Transverse colon (tissue), 4 donors: Measurements from ENCODE around the gene TNFRSF4. TPM values are rescaled to one million over a fixed set of nuclear protein-coding genes. Genes with fewer than 3 reads are reported as not detected.

Experiments
- DNase-seq: peaks from one replicate; pipeline ENCODE4 v3.0.0-alpha.2; 2019
- H3K27ac ChIP-seq, 4 donors: fragments of 200-600 bp; sonication (generic); 2 replicates each; pipeline ENCODE4 v1.5.1; 2016 to 2018; ENCODE audit warnings: inconsistent platforms in 4 of 4
- H3K27me3 ChIP-seq: fragments of 200-600 bp; sonication (generic); 2 replicates; pipeline ENCODE4 v1.5.1; 2017; ENCODE audit warnings: inconsistent platforms
- H3K36me3 ChIP-seq, 4 donors: fragments of 200-600 bp; sonication (generic); 2 replicates each; pipeline ENCODE4 v1.5.1; 2017 to 2019; ENCODE audit warnings: inconsistent platforms in 4 of 4
- H3K4me1 ChIP-seq, 4 donors: fragments of 200-600 bp; sonication (generic); 2 replicates each; pipeline ENCODE4 v1.5.1; 2017 to 2020; ENCODE audit warnings: inconsistent platforms in 4 of 4
- H3K4me3 ChIP-seq, 4 donors: fragments of 200-600 bp; sonication (generic); 1 replicate in 1 of 4; 2 replicates in 3 of 4; pipeline versions ENCODE4 v1.5.1 to v1.6.1; 2017 to 2019; ENCODE audit warnings: inconsistent platforms in 4 of 4
- H3K9me3 ChIP-seq, 2 donors: fragments of 200-600 bp; sonication (generic); 2 replicates each; pipeline ENCODE4 v1.5.1; 2017 to 2019; ENCODE audit warnings: inconsistent platforms in 2 of 2
- EP300 ChIP-seq: sonication (generic); formaldehyde crosslinking; IDR thresholded peaks from one replicate; pipeline ENCODE4 v1.6.1; 2017; ENCODE audit warnings: antibody characterized with exemption, low read depth
- POLR2A ChIP-seq: fragments of 450-650 bp; IDR thresholded peaks from one replicate; pipeline ENCODE4 v1.6.1; 2016; ENCODE audit warnings: antibody characterized with exemption, mild to moderate bottlenecking, moderate library complexity
- POLR2AphosphoS5 ChIP-seq, 3 donors: sonication (generic); formaldehyde crosslinking; IDR thresholded peaks; one replicate each; pipeline ENCODE4 v1.6.1; 2016; ENCODE audit warnings: antibody characterized with exemption in 3 of 3
- WGBS, 2 donors: methylation state at CpG; one replicate each; pipeline ENCODE4 v1.1.5; 2018; ENCODE audit warnings: low coverage in 1 of 2; 5-methylcytosine and 5-hydroxymethylcytosine counted together
- in situ Hi-C, 4 donors: fragments of 200-750 bp; cut with MboI; loops; one replicate each; pipeline versions ENCODE4 v1.15.0 to v1.15.1; 2017; ENCODE audit warnings: low sequenced_read_pairs in 3 of 4, low pct_ligation_motif_present in 1 of 4, low pct_unique_long_range_greater_than_20kb in 1 of 4
- intact Hi-C: fragments of 100-400 bp; cut with DNase I; formaldehyde crosslinking; loops from one replicate; pipeline ENCODE4 v1.15.1; 2023; ENCODE audit warnings: low total_unique reads
- total RNA-seq, 4 donors: library from RNA; depleted of rRNA; stranded (reverse); fragments of >200 nt; gene quantifications; one replicate each; pipeline ENCODE4 v1.1.0, GENCODE V29; 2016
- TF ChIP-seq, protein P1 (sequence below), 5 experiments: fragments of 200-600 bp in 3 of 5; fragments of 450-650 bp in 2 of 5; sonication (generic) in 3 of 5; IDR thresholded peaks; 1 replicate in 2 of 5; 2 replicates in 3 of 5; pipeline ENCODE4 v1.5.1; 2016 to 2017; ENCODE audit warnings: antibody characterized with exemption in 5 of 5, inconsistent platforms in 3 of 5, mild to moderate bottlenecking in 2 of 5, moderate library complexity in 1 of 5

The TNFRSF4 gene
- total RNA-seq, 4 donors from 2014 or later = 0.55 to 4.8 TPM; not detected in 2

- DNase-seq = peak; percentile 87
- Histone ChIP-seq H3K27me3 (peaks cover 34% of the 10 kb centered on the region), H3K9me3 (no peaks in the 10 kb centered on the region), H3K4me1 (peaks cover 0 to 23% (median 6%) of the 10 kb centered on the region in 4 donors), H3K27ac (peak overlapping the region; percentile 96 to 98 (median 97)), H3K4me3 (peak overlapping the region in 3 of 4 donors; percentile 45 to 63 (median 56)), H3K36me3 (no peaks in the 10 kb centered on the region)
- in situ Hi-C loops = no loop called here
- 63% methylated on average over 19 of the region's 20 CpGs; no CpG with 5 or more reads in 1 of the 2 donors for WGBS, 2 donors
- intact Hi-C loops = no loop called here
- TF ChIP-seq, protein P1, sequence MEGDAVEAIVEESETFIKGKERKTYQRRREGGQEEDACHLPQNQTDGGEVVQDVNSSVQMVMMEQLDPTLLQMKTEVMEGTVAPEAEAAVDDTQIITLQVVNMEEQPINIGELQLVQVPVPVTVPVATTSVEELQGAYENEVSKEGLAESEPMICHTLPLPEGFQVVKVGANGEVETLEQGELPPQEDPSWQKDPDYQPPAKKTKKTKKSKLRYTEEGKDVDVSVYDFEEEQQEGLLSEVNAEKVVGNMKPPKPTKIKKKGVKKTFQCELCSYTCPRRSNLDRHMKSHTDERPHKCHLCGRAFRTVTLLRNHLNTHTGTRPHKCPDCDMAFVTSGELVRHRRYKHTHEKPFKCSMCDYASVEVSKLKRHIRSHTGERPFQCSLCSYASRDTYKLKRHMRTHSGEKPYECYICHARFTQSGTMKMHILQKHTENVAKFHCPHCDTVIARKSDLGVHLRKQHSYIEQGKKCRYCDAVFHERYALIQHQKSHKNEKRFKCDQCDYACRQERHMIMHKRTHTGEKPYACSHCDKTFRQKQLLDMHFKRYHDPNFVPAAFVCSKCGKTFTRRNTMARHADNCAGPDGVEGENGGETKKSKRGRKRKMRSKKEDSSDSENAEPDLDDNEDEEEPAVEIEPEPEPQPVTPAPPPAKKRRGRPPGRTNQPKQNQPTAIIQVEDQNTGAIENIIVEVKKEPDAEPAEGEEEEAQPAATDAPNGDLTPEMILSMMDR (IDR thresholded peaks at IDR 0.05) = no peak
- TF ChIP-seq EP300 = no peak
- peak; percentile 57 for TF ChIP-seq POLR2A
- peak; percentile 55 to 63 (median 61) for TF ChIP-seq POLR2AphosphoS5 (IDR thresholded peaks at IDR 0.05)
Measured at GRCh38 chr1:1167398-1167821, 46.5 kb downstream of the TNFRSF4 start.

DNA sequence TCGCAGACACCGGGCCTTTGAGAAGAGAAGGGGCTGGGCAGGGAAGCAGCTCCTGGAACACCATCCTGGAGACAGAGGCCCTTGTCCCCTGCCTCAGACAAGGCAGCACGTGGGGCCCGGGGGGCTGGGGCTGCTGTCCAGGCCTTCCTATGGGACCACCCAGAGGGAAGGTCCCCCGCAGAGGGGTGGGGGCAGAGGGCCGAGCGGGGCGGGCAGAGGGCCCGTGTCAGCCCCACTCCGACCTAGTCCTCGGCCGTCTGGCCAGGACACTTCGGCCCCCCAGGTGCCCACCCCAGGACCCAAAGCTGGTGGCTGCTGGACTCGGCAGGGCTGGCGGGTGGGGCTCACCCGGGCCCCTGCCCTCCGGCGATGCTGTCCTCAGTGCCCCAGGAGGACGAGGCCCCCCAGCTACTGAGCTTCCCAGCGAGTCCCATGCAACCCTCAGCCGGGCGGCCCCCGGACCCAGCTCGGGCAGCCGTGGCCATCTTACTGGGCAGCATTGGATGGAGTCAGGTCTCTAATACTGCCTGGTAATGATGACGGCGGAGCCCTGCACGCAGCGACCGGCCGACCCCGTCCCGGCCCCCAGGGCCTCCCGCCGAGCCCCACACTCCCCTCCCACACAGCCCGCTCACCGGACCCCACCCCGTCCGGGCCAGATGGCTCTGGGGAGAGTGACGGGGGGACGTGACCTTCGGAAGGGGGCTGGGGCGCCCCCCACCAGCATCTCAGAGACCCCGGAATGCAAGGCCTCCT is 47.1 kb downstream of the TNFRSF4 start:
- TF ChIP-seq EP300 = no peak
- TF ChIP-seq POLR2A = no peak
- no peak for TF ChIP-seq POLR2AphosphoS5 (IDR thresholded peaks at IDR 0.05)
- H3K4me3 ChIP-seq = peak overlapping the region in 3 of 4 donors; percentile 45 to 63 (median 56)
- peak; percentile 14 for DNase-seq
- intact Hi-C loops = no loop called here
- peaks cover 0 to 27% (median 9%) of the 10 kb centered on the region in 4 donors for H3K4me1 ChIP-seq
- in situ Hi-C loops = no loop called here
- H3K27me3 ChIP-seq = peaks cover 29% of the 10 kb centered on the region
- WGBS, 2 donors = 40% methylated on average over 35 of the region's 44 CpGs; no CpG with 5 or more reads in 1 of the 2 donors
- H3K36me3 ChIP-seq = no peaks in the 10 kb centered on the region
- peak overlapping the region; percentile 96 to 98 (median 97) for H3K27ac ChIP-seq
- no peaks in the 10 kb centered on the region for H3K9me3 ChIP-seq

DNA sequence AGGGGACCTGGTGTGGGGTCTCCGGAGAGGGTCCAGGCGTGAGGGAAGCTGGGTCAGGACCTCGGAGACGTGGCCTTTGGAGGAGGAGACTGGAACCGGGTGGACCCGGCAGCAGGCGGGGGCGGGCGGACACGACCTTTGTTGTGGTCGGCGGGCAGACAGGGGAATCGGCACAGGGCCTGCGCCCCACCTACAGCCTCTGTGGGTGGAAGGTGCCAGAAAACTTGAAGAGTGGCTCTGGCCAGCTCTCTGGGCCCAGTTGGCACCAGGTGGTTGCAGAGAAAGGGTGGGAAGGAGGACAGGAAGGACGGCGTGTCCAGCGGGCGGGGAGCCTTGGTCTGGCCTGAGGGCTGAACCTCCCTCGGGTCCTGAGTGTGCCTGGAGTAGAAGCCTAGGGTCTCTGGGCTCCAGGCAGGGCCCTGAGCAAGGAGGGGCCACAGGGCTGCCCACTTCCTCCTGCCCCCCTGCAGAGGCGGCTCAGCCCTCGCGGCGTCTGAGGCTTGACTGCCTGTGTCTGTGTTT is 48.0 kb downstream of the TNFRSF4 start:
- peak in 1 of 3 donors; percentile 18 for TF ChIP-seq POLR2AphosphoS5 (IDR thresholded peaks at IDR 0.05)
- TF ChIP-seq POLR2A = peak; percentile 33
- TF ChIP-seq EP300 = no peak
- TF ChIP-seq, protein P1 (IDR thresholded peaks at IDR 0.05) = no peak
- in situ Hi-C loops = no loop called here
- peak; percentile 37 for DNase-seq
- Histone ChIP-seq H3K27ac (peak overlapping the region; percentile 96 to 98 (median 97)), H3K4me3 (peak overlapping the region; percentile 5 to 63 (median 50)), H3K36me3 (no peaks in the 10 kb centered on the region), H3K9me3 (no peaks in the 10 kb centered on the region), H3K4me1 (peaks cover 0 to 36% (median 15%) of the 10 kb centered on the region in 4 donors), H3K27me3 (peaks cover 22% of the 10 kb centered on the region)
- intact Hi-C loops = no loop called here
- 10 to 25% methylated on average over 4 to 23 of the region's 23 CpGs for WGBS, 2 donors

DNA sequence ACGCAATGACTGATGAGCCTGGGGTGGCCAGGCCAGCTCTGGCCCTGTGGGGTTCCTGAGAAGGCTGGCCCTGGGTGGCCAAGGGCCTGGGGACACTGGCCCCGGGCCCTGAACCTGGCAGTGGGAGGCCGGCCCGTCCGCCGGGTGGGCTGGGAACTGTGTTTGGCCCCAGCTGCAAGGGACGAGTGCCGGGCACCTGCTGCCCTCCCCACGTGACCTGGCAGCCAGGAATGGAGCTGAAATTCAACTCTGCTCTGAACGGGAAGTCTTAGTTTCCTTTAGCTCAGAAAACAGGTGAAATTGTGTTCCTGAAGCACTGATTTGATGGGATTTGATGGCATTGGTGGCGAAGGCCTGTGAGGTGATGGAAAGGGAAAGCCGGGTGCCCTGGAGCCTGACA is 48.5 kb downstream of the TNFRSF4 start:
- peak overlapping the region; percentile 96 to 98 (median 97) for H3K27ac ChIP-seq
- H3K27me3 ChIP-seq = peaks cover 17% of the 10 kb centered on the region
- TF ChIP-seq EP300 (no peak), POLR2AphosphoS5 (IDR thresholded peaks at IDR 0.05) (no peak), POLR2A (no peak)
- TF ChIP-seq, protein P1 (IDR thresholded peaks at IDR 0.05) = no peak
- peaks cover 0 to 41% (median 19%) of the 10 kb centered on the region in 4 donors for H3K4me1 ChIP-seq
- no peak for DNase-seq
- peak overlapping the region; percentile 5 to 63 (median 50) for H3K4me3 ChIP-seq
- intact Hi-C loops = no loop called here
- no peaks in the 10 kb centered on the region for H3K9me3 ChIP-seq
- 47% methylated on average over 6 of the region's 12 CpGs; no CpG with 5 or more reads in 1 of the 2 donors for WGBS, 2 donors
- in situ Hi-C loops = no loop called here
- H3K36me3 ChIP-seq = no peaks in the 10 kb centered on the region
